A673 (cell line): ENCODE results near the gene CLN5. TPM values are rescaled to one million over a fixed set of nuclear protein-coding genes. Genes with fewer than 3 reads are reported as not detected.
"Not testable (repeated sequence)": the region's sequence is repeated elsewhere in the genome, so short reads cannot be mapped to it uniquely, and the experiment has no call there.

Experiments used
- BruUV-seq: library from RNA; stranded (reverse); fragments of 400-500 nt; replicated peaks from 2 replicates; lab custom pipeline; 2021; lab: Mats Ljungman, UMichigan
- CTCF ChIA-PET: fragments of 300-600 bp; sonication (Branson Sonifier 250); formaldehyde crosslinking; loops from one replicate; lab custom pipeline; 2022; ENCODE audit warnings: antibody characterized with exemption; lab: Charles Lee
- POLR2A ChIA-PET: fragments of 300-600 bp; sonication (Branson Sonifier 250); formaldehyde crosslinking; loops from one replicate; lab custom pipeline; 2022; ENCODE audit warnings: antibody characterized with exemption; ENCODE audit not compliant: low non-redundant PET; lab: Charles Lee
- DNase-seq: peaks from one replicate; pipeline ENCODE4 v3.0.0-alpha.2; 2015; ENCODE audit warnings: low spot score
- H3K27ac ChIP-seq: fragments of 200-600 bp; sonication (generic); 2 replicates; pipeline ENCODE4 v1.5.1; 2016; ENCODE audit warnings: mixed run types, low read depth, mild to moderate bottlenecking, mixed read lengths, antibody characterized with exemption, low read length; ENCODE audit not compliant: poor library complexity, severe bottlenecking
- H3K27me3 ChIP-seq: fragments of 200-600 bp; sonication (generic); replicated peaks from 2 replicates; pipeline ENCODE4 v1.6.1; 2017; ENCODE audit warnings: mixed run types, low read depth, mild to moderate bottlenecking, mixed read lengths, antibody characterized with exemption, low read length; ENCODE audit not compliant: insufficient read depth, poor library complexity
- H3K36me3 ChIP-seq: fragments of 200-600 bp; sonication (generic); 2 replicates; pipeline ENCODE4 v1.6.1; 2016; ENCODE audit warnings: mixed run types, mild to moderate bottlenecking, mixed read lengths, antibody characterized with exemption, low read length; ENCODE audit not compliant: insufficient read depth, poor library complexity, severe bottlenecking
- H3K4me1 ChIP-seq: fragments of 200-600 bp; sonication (generic); 2 replicates; pipeline ENCODE4 v1.6.1; 2017; ENCODE audit warnings: mixed run types, mild to moderate bottlenecking, mixed read lengths, antibody characterized with exemption, low read length; ENCODE audit not compliant: insufficient read depth, poor library complexity, severe bottlenecking
- H3K4me3 ChIP-seq: fragments of 200-600 bp; sonication (generic); 2 replicates; pipeline ENCODE4 v1.5.1; 2016; ENCODE audit warnings: low read depth, mixed run types, mild to moderate bottlenecking, mixed read lengths, low read length; ENCODE audit not compliant: poor library complexity, severe bottlenecking
- H3K9me3 ChIP-seq: fragments of 200-600 bp; sonication (generic); 2 replicates; pipeline ENCODE4 v1.6.1; 2016; ENCODE audit warnings: mixed run types, low read depth, mild to moderate bottlenecking, mixed read lengths, antibody characterized with exemption, low read length; ENCODE audit not compliant: poor library complexity, severe bottlenecking
- CTCF ChIP-seq: fragments of 300-800, 200-600 bp; sonication (generic); conservative IDR thresholded peaks from 2 replicates; pipeline ENCODE4 v1.5.1; 2017; ENCODE audit warnings: low read depth, mild to moderate bottlenecking, antibody characterized with exemption, low read length, moderate library complexity, mixed read lengths
- EZH2 ChIP-seq: fragments of 200-600 bp; sonication (generic); IDR thresholded peaks from 2 replicates; pipeline ENCODE4 v1.6.1; 2017; ENCODE audit warnings: borderline replicate concordance, low read depth, mild to moderate bottlenecking, mixed read lengths, antibody characterized with exemption, low read length; ENCODE audit not compliant: poor library complexity, severe bottlenecking
- intact Hi-C: fragments of 100-400 bp; cut with micrococcal nuclease; formaldehyde crosslinking; loops from one replicate; pipeline ENCODE4 v1.10.0; 2022; ENCODE audit not compliant: unreplicated experiment
- total RNA-seq: library from RNA; stranded (reverse); gene quantifications from 2 replicates; pipeline ENCODE4 v1.2.3, GENCODE V29; 2021

Gene CLN5
- total RNA-seq, 1 experiment from 2014 or later: 13.7 TPM

- Histone ChIP-seq H3K36me3 (no peaks in the 10 kb centered on the region), H3K27me3 (no peaks in the 10 kb centered on the region), H3K27ac (no peak overlapping the region), H3K9me3 (peaks cover 9% of the 10 kb centered on the region), H3K4me3 (no peak overlapping the region), H3K4me1 (no peaks in the 10 kb centered on the region)
- no peak for DNase-seq
- CTCF ChIA-PET: no interaction called here
- no TSS peak for BruUV-seq
- intact Hi-C loops: no loop called here
- TF ChIP-seq EZH2 (no peak), CTCF (no peak)
- POLR2A ChIA-PET: no interaction called here
These were observed 36.2 kb upstream of the CLN5 start for GRCh38 chr13:76955661-76956060.

GRCh38 chr13:76958841-76959432 lies 32.9 kb upstream of the CLN5 start:
- Histone ChIP-seq H3K4me3 (no peak overlapping the region), H3K9me3 (peaks cover 11% of the 10 kb centered on the region), H3K4me1 (no peaks in the 10 kb centered on the region), H3K36me3 (no peaks in the 10 kb centered on the region), H3K27ac (no peak overlapping the region), H3K27me3 (no peaks in the 10 kb centered on the region)
- DNase-seq: no peak
- CTCF ChIA-PET: no interaction called here
- no peak for TF ChIP-seq CTCF
- TF ChIP-seq EZH2: no peak
- intact Hi-C loops: no loop called here
- no TSS peak for BruUV-seq
- POLR2A ChIA-PET: no interaction called here

GRCh38 chr13:76959734-76960133 lies 32.1 kb upstream of the CLN5 start:
- POLR2A ChIA-PET, DNase-seq, H3K36me3 ChIP-seq, H3K4me1 ChIP-seq, H3K27ac ChIP-seq, BruUV-seq, H3K4me3 ChIP-seq, H3K27me3 ChIP-seq, CTCF ChIA-PET, intact Hi-C loops: not testable (repeated sequence)
- H3K9me3 ChIP-seq: peaks cover 11% of the 10 kb centered on the region
